GM21367 (cell line): ENCODE measurements around the gene TRRAP.
"Not testable (repeated sequence)": the region's sequence is repeated elsewhere in the genome, so short reads cannot be mapped to it uniquely, and the experiment has no call there.

Experiments
- ATAC-seq: cut with Tn5 transposase; IDR thresholded peaks from one replicate; pipeline ENCODE4 v1.9.1; 2021; ENCODE audit not compliant: unreplicated experiment

TRRAP gene

DNA sequence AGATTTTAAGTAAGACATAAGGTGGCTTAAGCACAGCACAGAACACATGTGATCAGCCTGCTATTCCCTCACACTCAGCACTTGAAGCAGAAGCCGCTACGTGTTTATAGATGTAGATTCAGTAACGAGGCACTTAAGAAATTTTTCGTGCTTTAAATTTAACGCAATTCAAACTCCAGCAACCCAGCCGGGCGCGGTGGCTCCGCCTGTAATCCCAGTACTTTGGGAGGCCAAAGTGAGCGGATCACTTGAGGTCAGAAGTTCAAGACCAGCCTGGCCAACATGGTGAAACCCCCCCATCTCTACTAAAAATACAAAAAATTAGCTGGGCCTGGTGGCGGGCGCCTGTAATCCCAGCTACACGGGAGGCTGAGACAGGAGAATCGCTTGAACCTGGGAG, 167.9 kb downstream of the TRRAP start:
- not testable (repeated sequence) for ATAC-seq

DNA sequence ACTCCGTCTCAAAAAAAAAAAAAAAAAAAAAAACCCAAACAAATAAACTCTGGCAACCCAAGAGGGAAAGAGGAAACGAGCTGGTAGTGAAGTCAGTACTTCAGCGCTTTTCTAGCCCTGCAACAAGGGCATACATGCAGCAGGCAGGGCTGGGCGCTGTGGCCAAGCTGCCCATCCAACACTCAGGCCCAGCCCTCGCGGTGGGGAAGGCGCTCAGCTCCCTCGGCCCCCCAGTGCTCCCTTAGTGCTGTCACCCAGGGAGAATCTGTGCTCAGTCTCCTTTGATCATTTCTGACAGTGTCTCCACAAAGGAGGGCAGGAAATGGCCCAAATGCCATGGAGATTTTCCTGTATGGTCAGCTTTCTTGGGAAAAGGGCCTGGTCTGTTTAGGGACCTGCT, 168.4 kb downstream of the TRRAP start:
- no peak for ATAC-seq

DNA sequence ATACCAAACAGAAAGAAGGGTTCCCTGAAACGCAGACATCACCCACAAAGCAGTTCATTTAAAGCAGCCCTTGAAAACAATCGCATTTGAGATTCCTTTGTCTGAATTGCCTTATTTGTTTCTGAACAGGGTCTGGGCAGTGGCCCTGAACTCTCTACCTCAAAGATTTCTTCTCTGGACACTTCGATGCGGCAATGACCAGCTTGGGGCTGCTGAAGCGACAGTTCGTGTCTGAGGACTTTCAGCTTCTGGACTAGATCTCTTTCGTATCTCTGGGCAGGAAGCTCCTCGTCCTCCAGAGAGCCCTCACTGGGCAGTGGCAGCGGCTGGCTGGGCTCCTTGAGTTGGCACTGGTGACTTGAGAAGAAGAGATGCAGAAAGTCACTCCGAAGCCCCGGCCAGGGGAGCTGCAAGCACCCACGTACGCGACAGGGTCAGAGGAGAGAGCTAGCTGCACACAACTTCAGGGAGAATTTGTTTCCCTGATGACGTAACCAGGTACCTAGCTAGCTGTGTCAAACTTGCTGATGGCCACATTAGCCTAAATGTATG, 169.3 kb downstream of the TRRAP start:
- ATAC-seq: no peak

DNA sequence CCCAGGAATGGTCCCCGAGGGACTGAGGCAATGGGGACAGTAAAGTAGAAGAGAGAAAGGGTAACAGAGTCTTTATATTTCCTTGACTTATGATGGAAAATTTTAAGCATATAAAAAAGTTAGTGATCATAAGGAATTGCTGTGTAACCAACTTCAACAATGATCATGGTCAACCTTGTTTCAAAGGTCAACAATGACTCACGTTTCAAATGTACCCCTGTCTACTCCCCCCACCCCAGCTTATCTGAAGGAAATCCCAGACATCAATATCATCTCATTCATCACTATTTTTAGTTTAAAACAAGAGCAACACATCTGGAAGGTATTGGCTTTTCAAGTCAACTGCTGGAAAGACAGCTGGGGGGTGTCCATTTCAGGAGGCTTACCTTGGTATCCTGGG, 172.6 kb downstream of the TRRAP start:
- no peak for ATAC-seq

DNA sequence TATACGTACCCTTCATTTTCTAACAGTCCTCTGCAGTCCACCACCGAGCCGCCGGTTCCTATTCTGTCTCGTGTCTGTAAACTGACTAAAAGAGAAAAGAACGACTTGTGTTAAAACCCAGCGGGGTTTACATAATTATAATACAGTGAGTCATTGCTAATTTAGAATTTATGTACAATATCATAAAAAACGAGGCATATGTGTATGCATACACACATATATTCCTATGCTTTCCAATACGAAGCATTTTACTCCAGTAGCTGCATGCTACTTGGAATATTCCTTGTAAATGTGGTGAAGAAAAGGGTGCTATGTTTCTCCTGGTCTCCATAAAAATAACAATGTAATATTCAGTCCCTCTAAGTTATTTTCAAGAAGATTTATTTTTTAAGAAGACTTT, 176.4 kb downstream of the TRRAP start:
- no peak for ATAC-seq

DNA sequence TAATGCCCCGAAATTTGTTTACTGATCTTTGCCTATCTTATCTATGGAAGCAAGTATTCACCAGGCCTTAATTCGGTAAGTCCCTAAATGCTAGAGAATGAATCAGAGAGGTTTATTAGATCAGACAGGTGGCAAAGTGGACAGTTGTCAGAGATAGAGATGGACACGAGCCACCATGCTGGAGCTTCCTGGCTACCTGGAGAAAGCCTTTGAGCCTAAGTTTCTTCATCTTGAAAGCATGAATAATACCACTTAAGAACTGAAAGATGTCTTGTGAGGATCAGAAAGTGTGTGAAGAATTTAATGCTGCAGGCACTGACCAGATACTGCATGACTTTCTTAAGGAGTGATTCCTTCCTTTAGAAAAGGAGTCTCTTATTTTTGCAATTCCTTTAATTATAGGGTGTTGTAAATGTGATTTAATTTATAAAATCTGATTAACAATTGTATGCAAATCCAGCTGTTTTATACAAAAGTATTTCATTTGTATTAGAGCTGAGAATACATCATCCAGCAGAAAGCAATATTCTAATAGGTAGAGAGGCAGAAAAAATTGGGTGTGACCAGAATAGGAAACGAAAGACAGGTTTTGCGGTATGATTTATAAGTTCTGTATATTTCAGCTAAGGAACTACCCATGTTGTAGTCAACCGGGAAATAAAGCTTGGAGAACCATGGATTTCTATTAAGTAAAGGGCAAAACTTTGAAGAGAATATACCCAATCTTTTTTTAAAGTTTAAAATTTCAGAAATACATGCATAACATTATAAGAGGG, 182.9 kb downstream of the TRRAP start:
- no peak for ATAC-seq
